Vagina (tissue), 2 donors: ENCODE data around the gene MBTPS1. TPM values are rescaled to one million over a fixed set of nuclear protein-coding genes. Genes with fewer than 3 reads are reported as not detected.

ENCODE experiments used
- DNase-seq, 2 donors: peaks; one replicate each; pipeline ENCODE4 v3.0.0-alpha.2; 2017; ENCODE audit errors: extremely low spot score in 2 of 2
- H3K27ac ChIP-seq: fragments of 200-600 bp; sonication (generic); one replicate; pipeline ENCODE4 v1.5.1; 2019
- H3K27me3 ChIP-seq: fragments of 200-600 bp; sonication (generic); one replicate; pipeline ENCODE4 v1.5.1; 2019
- H3K36me3 ChIP-seq, 2 donors: fragments of 200-600 bp; sonication (generic); one replicate each; pipeline ENCODE4 v1.5.1; 2017 to 2019
- H3K4me1 ChIP-seq: fragments of 200-600 bp; sonication (generic); one replicate; pipeline ENCODE4 v1.5.1; 2019
- H3K4me3 ChIP-seq, 2 donors: fragments of 200-600 bp; sonication (generic); 1 replicate in 1 of 2; 2 replicates in 1 of 2; pipeline ENCODE4 v1.5.1; 2016 to 2019
- H3K9me3 ChIP-seq: fragments of 200-600 bp; sonication (generic); one replicate; pipeline ENCODE4 v1.5.1; 2019
- CTCF ChIP-seq, 3 experiments: fragments of 450-650 bp in 2 of 3; fragments of 200-600 bp in 1 of 3; sonication (generic) in 1 of 3; IDR thresholded peaks; one replicate each; pipeline ENCODE4 v1.5.1; 2017 to 2019; ENCODE audit warnings: antibody characterized with exemption in 3 of 3, mild to moderate bottlenecking in 2 of 3, moderate library complexity in 2 of 3
- POLR2A ChIP-seq, 2 donors: fragments of 450-650 bp; IDR thresholded peaks; one replicate each; pipeline ENCODE4 v1.6.1; 2017; ENCODE audit warnings: antibody characterized with exemption in 2 of 2, mild to moderate bottlenecking in 2 of 2, moderate library complexity in 2 of 2
- POLR2AphosphoS5 ChIP-seq, 2 donors: sonication (generic); formaldehyde crosslinking; IDR thresholded peaks; one replicate each; pipeline ENCODE4 v1.9.0; 2017; ENCODE audit warnings: antibody characterized with exemption in 2 of 2, mild to moderate bottlenecking in 2 of 2, low read depth in 1 of 2; ENCODE audit not compliant: insufficient read depth in 1 of 2
- intact Hi-C: fragments of 100-400 bp; cut with DNase I; formaldehyde crosslinking; loops from one replicate; pipeline ENCODE4 v1.15.1; 2023
- total RNA-seq: library from RNA; depleted of rRNA; stranded (reverse); fragments of >200 nt; gene quantifications from one replicate; pipeline ENCODE4 v1.2.3, GENCODE V29; 2016

Gene MBTPS1
- total RNA-seq, 1 donor from 2014 or later, result 71.0 TPM

- DNase-seq, result no peak
These were observed 21.1 kb upstream of the MBTPS1 start for GRCh38 chr16:84137769-84138357.

GRCh38 chr16:84137287-84137686 lies 20.5 kb upstream of the MBTPS1 start:
- H3K9me3 ChIP-seq, result no peaks in the 10 kb centered on the region
- TF ChIP-seq POLR2A (IDR thresholded peaks at IDR 0.05) (no peak), CTCF (IDR thresholded peaks at IDR 0.05) (no peak), POLR2AphosphoS5 (IDR thresholded peaks at IDR 0.05; ENCODE audit: insufficient read depth in 1 of 2, low read depth in 1 of 2) (no peak)
- H3K4me1 ChIP-seq, result peaks cover 11% of the 10 kb centered on the region
- no peaks in the 10 kb centered on the region for H3K27me3 ChIP-seq
- intact Hi-C loops, result no loop called here
- no peak overlapping the region for H3K4me3 ChIP-seq
- no peak for DNase-seq
- no peaks in the 10 kb centered on the region for H3K36me3 ChIP-seq
- H3K27ac ChIP-seq, result no peak overlapping the region

More at GRCh38 chr16:84137769-84138357, 21.1 kb upstream of the MBTPS1 start:
- Histone ChIP-seq H3K36me3 (no peaks in the 10 kb centered on the region), H3K27me3 (no peaks in the 10 kb centered on the region), H3K9me3 (no peaks in the 10 kb centered on the region), H3K27ac (no peak overlapping the region), H3K4me1 (peaks cover 11% of the 10 kb centered on the region), H3K4me3 (no peak overlapping the region)
- intact Hi-C loops, result no loop called here
- TF ChIP-seq POLR2AphosphoS5 (IDR thresholded peaks at IDR 0.05; ENCODE audit: insufficient read depth in 1 of 2, low read depth in 1 of 2), result no peak
- TF ChIP-seq POLR2A (IDR thresholded peaks at IDR 0.05), result no peak
- no peak for TF ChIP-seq CTCF (IDR thresholded peaks at IDR 0.05)

- H3K4me1 ChIP-seq, result peaks cover 11% of the 10 kb centered on the region
- H3K4me3 ChIP-seq, result no peak overlapping the region
- DNase-seq, result no peak
- no peaks in the 10 kb centered on the region for H3K27me3 ChIP-seq
- no peaks in the 10 kb centered on the region for H3K9me3 ChIP-seq
- no peak for TF ChIP-seq POLR2AphosphoS5 (IDR thresholded peaks at IDR 0.05; ENCODE audit: insufficient read depth in 1 of 2, low read depth in 1 of 2)
- no peak for TF ChIP-seq CTCF (IDR thresholded peaks at IDR 0.05)
- TF ChIP-seq POLR2A (IDR thresholded peaks at IDR 0.05), result no peak
- H3K36me3 ChIP-seq, result no peaks in the 10 kb centered on the region
- H3K27ac ChIP-seq, result no peak overlapping the region
- intact Hi-C loops, result no loop called here
These were observed 19.8 kb upstream of the MBTPS1 start for GRCh38 chr16:84136331-84137125.

- DNase-seq, result no peak
- H3K27ac ChIP-seq, result no peak overlapping the region
- TF ChIP-seq POLR2A (IDR thresholded peaks at IDR 0.05) (no peak), CTCF (IDR thresholded peaks at IDR 0.05) (no peak)
- no peaks in the 10 kb centered on the region for H3K27me3 ChIP-seq
- intact Hi-C loops, result no loop called here
- H3K36me3 ChIP-seq, result peaks cover 0 to 15% of the 10 kb centered on the region in 2 donors
- no peaks in the 10 kb centered on the region for H3K9me3 ChIP-seq
- no peaks in the 10 kb centered on the region for H3K4me1 ChIP-seq
- H3K4me3 ChIP-seq, result no peak overlapping the region
These were observed 16.0 kb upstream of the MBTPS1 start for GRCh38 chr16:84132527-84133285.
